HG02884 (cell line): Measurements from ENCODE around the gene ARHGAP10.
"Not testable (repeated sequence)": the region's sequence is repeated elsewhere in the genome, so short reads cannot be mapped to it uniquely, and the experiment has no call there.

Source experiments
- ATAC-seq: cut with Tn5 transposase; IDR thresholded peaks from one replicate; pipeline ENCODE4 v1.9.1; 2021; ENCODE audit warnings: mild to moderate bottlenecking, moderate library complexity; ENCODE audit not compliant: unreplicated experiment

ARHGAP10 gene

DNA sequence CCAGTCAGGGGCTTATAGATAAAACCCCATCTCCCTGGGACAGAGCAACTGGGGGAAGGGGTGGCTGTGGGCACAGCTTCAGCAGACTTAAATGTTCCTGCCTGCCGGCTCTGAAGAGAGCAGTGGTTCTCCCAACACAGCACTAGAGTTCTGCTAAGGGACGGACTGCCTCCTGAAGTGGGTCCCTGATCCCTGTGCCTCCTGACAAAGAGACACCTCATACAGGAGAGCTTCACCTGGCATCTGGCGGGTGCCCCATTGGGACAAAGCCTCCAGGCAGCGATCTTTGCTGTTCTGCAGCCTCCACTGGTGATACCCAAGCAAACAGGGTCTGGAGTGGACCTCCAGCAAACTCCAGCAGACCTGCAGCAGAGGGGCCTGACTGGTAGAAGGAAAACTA lies 351.2 kb downstream of the ARHGAP10 start:
- not testable (repeated sequence) for ATAC-seq

DNA sequence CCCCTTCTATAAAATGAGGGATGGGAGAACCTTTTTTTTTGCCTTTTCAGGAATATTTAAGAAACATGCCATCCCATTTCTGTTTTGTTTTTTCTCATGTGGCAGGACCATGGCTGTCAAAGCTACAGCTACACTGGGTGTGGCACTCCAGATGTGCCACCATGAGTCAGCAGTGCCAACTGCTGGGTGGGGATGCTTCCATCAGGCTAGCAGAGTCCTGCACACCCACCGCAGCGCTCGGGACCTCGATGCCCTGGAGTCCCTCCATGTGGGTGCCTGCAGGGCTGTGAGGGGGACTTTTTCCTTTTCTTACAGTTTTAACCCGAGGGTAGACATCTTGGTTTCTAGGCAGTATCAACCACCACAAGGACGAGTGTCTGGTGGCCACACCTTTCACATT lies 357.7 kb downstream of the ARHGAP10 start:
- ATAC-seq, result no peak

DNA sequence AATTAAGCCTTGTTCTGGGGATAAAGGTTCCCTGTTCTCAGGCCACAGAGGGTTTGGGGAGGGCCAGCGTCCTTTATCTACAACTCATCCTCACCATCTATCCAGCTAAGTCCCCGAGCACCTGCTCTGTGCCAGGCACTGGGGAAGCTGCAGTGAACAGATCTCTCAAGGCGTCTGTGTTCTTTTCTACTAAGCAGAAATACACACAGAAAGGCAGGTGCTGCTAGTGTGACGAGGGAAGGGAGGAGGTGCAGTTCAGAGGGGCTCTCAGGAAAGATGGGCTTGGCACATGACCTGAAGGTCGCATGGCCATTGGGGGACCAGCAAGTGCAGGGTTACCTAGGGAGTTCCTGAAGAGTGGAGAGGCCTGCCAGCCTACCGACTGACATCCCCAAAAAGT lies 358.1 kb downstream of the ARHGAP10 start:
- ATAC-seq, result no peak

DNA sequence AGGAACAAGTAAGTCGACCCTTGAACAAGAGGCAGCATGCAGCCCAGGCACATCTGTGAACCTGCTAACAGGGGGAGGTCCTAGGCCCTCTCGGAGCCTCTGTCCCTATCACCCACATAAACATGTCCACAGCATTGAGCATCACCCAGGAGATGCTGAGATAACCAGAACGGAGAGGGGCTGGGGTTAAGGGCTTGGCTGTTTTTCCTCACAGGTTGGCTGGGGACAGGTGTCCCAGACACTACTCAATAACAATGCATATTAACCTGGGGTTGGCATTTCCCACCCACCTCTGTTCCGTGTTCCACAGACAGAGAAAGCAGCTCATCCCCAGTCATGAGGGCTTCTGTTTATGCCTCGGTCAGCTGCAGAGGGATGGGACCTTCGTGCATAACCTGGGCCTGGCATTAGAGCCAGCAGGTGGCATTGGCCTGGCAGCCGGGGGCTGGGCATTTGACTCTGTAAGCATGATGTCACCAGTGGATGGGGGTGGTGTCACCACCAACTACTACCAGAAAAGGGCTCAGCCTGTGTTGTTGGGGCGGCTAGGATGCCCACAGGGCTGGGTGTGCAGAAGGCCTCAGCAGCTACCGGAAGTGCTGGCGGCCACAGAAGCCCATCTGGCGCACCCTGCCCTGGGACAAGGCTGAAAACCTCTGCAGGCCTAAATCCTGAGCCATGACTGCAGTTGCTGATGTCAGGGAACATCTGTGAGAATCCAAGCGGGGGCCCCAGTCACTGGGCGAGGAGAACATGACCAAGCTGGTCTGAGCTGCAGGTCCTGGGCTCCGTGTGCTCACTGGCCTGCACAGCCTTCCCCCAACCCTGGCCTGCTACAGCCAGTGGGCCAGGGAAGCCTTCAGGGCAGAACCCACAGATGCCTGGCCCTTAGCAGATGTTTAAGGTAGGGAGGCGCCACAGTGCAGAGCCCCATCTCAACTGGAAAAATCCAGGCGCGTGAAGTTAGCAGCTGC lies 358.9 kb downstream of the ARHGAP10 start:
- no peak for ATAC-seq

DNA sequence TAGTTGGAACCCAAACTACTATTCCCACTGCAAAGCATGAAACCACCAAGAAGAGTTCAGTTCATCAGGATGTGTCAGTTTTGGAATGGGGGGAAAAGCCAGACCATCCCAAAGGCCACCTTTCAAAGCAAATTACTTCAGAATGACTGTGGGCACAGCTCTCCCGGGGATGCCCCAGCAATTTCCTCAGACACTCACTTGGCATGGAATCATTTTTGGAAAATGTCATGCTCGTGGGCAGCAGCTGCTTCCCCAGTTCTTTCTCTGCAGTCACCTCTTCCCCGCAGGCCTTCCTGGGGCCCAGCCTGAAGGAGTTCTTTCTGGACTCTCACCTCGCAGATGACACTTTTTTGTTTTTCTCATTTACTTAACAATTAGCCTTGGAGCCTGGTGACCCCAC lies 360.0 kb downstream of the ARHGAP10 start:
- ATAC-seq, result no peak

DNA sequence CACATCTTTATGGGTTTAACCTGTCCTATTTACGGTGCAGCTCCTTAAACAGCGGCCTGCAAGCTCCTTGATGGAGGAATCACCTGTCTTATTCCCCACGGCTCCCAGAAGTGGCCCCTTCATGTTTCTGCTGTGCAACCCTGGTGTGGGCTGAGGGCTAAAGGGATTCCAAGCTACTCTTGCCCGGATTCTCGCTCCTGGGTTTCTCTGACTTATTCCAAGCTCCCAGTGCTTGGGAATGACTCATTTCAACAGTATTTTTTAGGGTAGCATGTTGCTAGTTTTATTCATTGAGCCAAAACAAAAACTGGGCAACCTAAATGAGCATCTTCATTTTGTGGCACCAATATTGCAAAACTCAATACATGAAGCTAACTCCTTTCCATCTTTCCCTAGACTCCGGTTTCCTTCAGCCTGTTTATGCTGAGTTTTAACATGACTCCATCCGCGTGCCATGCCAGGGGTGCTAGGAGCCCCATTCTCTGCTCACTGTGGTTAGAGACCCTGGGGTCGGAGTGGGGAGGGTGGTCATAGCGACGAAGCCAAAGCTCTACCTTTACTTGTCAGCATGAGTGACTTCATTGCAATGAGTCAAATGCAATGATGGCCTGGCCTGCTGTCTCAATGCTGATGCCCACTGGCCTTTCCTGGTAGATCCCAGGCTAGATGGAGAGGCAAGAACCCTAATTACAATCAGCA lies 360.6 kb downstream of the ARHGAP10 start:
- no peak for ATAC-seq

DNA sequence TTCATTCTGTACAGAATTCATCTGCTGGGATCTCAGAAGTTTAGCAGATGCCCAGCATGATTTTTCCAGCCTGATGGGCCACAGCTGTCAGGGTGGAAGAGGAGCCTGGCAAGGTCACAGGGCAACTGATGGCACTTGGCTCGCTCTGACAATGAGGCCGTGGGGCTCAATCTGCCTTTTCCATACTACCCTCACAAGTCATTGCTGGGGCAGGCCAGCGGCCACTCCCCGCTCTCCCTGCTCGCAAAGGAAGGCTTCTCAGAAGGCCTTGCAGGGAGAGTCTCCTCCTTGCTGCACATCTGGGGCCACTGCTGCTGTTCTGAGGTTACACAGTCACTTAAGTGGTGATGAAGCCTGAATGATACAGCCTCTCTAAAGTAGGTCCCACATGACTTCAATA lies 361.2 kb downstream of the ARHGAP10 start:
- no peak for ATAC-seq

DNA sequence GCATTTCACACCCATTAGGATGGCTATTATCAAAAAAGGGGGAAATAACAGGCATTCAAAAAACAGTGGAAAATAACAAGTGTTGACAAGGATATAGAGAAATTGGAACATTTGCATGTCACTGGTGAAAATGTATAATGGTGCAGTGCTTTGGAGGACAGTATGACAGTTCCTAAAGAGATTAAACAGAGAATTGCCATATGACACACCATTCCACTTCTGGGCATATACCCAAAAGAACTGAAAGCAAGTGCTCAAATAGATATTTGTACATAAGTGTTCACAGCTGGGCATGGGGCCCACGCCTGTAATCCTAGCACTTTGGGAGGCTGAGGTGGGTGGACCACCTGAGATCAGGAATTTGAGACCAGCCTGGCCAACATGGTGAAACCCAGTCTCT lies 362.3 kb downstream of the ARHGAP10 start:
- no peak for ATAC-seq

DNA sequence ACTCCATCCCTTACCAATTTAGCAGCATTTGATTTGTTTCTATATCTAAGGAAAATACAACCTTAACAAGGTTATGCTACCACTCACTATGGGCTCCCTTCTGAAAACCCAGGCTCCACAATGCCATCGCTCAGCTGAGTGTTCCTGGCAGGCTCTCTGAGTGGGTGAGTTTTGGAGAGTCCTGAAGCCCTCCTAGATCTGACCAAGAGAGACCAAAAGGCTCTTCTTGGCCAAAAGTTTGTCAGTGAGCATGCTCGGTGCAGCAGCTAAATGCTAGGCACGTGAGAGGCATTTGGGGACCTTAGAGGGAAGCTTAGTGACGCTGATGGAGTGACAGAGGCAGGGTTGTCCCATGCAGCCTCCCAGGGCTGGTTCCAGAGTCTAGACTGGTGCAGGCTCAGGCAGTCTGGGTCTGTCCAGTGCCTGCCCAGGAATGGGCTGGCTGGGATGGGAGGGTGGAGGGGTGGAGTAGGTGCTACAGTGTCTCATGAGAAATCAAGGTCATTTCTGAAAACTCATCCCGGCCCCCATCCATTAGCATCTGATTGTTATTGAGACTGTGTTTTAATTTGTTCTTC lies 363.5 kb downstream of the ARHGAP10 start:
- no peak for ATAC-seq

DNA sequence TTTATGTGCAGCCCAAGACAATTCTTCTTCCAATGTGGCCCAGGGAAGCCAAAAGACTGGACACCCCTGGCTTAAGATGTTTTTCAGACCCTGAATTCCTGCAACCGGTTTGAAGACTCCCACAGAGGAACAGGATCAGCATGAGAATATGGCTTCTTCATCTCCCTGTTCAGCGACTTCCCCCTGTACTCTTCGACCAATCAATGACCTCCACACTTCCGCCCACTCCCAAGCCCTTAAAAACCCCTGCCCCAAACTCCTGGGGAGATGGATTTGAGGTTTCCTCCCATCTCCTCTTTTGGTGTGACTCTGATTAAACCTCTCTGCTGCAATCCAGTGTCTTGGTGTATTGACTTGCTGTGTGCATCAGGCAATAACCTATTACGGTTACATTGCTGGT lies 365.9 kb downstream of the ARHGAP10 start:
- ATAC-seq, result no peak

DNA sequence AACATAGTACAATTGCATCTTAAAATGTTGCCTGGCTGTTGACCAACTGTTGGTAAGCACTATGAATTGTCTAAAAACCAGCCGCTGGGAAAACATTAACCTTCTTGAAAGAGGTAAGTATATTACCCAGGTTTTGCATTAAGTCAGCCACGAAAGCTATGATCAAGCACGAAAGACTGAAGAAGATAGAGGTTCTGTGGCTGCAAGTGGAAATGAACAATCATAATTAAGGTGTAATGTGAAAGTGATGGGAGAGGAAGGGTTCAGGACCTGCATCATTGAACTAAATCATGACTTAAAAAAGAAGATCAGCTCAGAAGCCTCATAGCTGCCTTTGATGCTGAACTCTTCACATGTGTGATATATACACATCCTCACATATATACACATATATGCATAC lies 369.3 kb downstream of the ARHGAP10 start:
- ATAC-seq, result no peak

DNA sequence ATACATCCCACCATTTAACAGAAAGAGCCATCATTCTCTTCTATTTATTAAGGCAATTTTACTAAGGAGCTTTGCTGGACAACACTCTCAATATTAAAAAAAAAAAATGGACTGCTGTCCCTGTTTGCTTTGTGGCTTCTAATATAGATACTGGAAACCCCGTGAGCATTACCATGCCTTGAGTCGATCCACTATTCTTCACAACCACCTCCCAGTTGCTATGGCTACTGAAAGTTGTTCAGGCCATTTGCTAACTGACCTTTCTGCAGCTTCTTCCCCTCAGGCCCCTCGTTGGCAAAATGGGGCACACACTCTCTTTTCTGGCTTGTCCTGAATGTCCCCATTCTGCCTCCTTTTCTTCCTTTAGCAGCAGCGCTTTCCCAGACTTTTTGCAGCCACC lies 369.9 kb downstream of the ARHGAP10 start:
- no peak for ATAC-seq

DNA sequence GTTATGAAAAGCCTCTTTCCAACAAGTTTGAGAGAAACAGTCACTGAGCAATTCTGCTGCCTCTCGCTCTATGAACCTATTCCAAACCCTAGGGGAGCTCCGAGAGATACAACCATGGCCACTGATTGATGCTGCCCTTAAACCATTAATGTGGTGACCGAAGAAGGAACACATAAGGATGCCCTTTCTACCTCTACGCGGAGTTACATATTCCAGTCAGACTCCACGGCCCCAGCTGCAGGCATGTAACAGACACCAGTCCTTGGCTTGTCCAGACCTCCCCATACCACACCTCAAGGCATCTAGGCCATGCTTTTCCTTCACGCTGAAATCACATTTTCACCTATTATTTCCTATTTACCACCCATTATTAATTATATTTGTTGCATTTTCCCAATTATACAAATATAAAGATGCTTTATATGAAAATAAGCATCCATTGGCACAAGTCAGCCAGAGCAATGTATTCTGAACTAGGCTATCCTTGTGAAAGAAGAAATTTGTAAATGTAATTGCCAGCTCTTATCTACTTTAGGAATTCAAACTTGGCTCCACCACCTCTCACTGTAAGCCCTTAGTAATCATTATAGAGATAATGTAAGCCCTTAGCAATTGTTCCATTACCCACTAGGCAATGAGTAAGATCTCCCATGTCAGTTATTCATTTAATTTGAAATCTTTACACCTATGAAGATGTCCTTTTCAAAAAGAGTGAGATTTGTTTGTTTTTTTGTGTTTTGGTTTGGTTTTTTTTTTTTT lies 371.9 kb downstream of the ARHGAP10 start:
- ATAC-seq, result no peak

DNA sequence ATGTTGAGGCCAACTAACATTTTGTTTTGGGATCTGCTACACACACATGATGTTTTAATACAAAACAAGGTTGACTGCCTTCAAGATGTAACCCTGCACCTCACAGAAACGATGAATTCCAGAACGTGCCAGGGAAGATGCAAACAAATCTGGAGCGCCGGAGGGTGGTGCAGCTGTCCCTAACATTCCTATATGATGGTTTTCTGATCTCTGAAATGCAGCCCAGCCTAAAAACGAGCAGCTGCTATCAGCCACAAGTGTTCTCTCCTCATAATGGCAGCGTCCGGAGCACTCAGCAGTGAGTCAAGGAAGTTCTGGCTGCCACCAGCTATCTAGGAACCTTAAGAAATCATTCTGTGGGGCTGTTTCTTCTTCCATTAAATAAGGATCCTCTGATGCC lies 376.9 kb downstream of the ARHGAP10 start:
- ATAC-seq, result no peak

DNA sequence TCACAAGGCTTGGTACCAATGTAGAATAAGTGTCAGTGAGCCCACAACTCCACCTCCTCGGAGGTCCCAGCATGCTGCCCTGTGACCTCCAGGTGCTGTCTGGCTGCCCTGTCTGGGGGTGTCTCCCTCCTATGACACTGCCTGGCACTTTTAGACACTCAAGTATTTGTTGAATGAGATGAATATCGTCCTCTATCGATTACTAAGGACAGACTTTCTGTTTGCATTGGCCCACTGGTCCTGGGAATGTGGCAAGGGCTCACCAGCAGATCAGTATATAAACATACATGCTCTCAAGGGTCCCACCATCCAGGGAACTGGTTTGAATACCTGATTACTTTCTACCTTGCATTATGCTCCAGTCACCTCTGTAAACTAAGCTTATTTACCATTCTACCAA lies 377.3 kb downstream of the ARHGAP10 start:
- ATAC-seq, result no peak

DNA sequence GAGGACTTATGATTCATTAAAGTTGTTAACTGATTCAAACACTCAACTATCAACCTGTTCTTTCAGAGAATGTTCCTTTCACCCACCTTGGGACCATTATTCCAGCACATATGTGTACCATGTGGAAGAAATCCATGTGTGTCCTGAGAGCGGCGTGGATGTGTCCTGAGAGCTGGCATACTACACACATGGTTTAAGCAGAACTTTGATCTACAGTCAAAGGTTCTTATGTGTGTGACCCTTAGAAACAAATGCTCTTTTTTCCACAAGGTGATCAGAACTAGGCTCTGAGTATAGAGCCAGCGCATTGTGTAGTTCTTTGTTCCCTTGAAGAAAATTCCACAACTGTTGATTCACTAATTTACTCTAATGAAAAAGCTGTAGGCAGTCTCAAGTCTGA lies 378.3 kb downstream of the ARHGAP10 start:
- ATAC-seq, result no peak

DNA sequence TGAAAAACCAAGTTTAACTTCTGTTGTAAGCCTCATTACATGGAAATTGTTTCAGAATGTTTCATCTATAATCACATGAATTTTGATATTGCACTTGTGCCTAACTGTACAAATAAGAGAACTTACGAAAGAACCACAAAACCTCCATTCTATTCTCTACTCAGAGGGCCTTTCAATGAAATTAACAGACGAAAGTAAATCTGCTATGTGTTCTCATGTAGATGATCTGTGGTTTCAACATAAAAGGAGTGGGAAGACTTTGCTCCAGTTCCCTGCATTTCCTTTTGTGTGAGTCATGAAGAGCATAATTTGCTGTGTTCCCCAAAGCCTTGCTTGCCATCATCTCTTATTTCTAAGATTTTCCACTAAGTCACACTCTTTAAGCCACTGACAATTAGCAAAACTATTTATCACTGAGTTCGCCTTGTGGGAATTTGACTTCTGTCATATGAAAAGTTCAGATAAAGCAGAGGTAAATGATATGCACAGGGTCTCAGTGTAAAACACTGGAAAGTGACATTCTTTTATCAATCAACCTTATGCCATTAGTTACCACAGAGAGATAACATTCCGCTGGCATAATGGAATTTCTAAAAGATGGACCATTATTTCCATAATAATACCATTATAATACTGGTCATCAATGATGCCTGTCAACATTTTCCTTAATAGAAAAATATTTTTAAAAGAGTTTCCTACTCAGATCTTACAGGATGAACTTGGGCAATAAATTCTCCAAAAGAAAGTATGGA lies 380.5 kb downstream of the ARHGAP10 start:
- no peak for ATAC-seq

DNA sequence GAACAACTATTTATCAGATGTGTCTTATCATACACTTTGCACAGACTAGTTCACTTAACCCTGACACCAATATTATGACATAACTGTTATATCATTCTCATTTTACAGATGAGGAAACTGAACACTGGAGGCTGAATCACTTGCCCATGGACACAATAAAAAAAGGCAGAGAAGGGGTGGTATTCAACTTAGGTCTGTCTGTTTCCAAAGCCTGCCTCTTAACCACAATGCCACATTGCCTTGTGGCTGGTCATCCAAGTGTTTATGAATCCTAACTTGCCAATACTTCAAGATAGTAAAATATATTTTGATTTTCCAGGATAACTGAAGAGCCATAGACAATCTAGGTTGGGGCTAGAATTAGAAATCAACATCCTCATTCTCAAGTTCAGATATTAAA lies 382.5 kb downstream of the ARHGAP10 start:
- no peak for ATAC-seq

DNA sequence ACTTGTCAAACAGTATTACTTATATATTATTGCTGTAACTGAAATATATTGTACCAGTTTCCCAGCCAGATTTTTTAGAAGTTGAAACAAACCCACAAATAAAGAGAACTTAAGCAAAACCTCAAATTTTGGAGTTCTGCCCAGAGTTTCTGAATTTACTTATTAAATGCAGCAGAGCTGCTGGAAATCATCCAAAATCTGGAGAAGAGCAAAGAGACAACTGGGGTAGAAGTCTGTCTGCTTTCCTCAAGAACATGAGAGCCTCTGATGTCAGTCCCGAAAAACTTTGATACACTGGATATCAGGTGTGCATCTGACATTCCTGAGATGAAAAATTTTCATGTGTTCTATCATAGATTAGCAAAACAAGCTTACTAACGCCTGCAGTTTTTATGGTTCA lies 384.4 kb downstream of the ARHGAP10 start:
- ATAC-seq, result no peak

DNA sequence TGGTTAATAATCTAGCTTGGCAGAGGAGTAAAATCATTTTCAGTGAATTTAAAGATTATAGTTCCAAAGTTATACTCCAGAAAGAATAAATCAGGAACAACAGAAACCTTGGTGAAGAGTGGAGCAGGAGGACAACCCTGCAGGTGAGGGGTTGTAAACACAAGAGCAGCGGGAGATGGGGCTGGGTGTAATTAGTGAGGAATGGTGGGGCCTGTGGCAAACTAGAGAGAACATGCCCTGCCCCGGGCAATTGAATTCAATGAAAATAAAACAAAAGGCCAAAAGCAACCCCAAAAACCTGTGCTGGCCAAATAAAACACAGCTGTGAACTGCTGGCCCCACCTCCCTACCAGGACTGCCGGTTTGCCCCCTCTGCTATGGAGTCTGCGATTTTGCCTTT lies 385.1 kb downstream of the ARHGAP10 start:
- ATAC-seq, result no peak
